OCI-LY1 (cell line): ENCODE data around the gene VTCN1.

ENCODE experiments used
- CTCF ChIP-seq: fragments of 200-600 bp; sonication (generic), shearing (Covaris generic); IDR thresholded peaks from 2 replicates; pipeline ENCODE4 v1.5.1; 2017; ENCODE audit warnings: mild to moderate bottlenecking, antibody characterized with exemption, low read length, moderate library complexity, mixed read lengths
- EZH2 ChIP-seq: fragments of 200-600 bp; sonication (generic), shearing (Covaris generic); IDR thresholded peaks from 2 replicates; pipeline ENCODE4 v1.8.0; 2017; ENCODE audit warnings: borderline replicate concordance, mixed run types, mild to moderate bottlenecking, antibody characterized with exemption, low read length, moderate library complexity, mixed read lengths

GRCh38 chr1:117241512-117241911 lies 30.8 kb upstream of the VTCN1 start:
- TF ChIP-seq CTCF (no peak), EZH2 (no peak)
